GM23248 (cell line): ENCODE measurements around the gene HDAC7. TPM values are rescaled to one million over a fixed set of nuclear protein-coding genes. Genes with fewer than 3 reads are reported as not detected.

Experiments used
- DNase-seq: peaks from one replicate; pipeline ENCODE4 v3.0.0-alpha.2; 2015
- H2AFZ ChIP-seq: fragments of 200-600 bp; sonication (generic); 2 replicates; pipeline ENCODE4 v1.6.1; 2016; ENCODE audit warnings: antibody characterized with exemption
- H3F3A ChIP-seq: fragments of 200-600 bp; sonication (generic); 2 replicates; pipeline ENCODE4 v1.6.1; 2016; ENCODE audit warnings: mild to moderate bottlenecking, antibody characterized with exemption, mixed run types; ENCODE audit not compliant: insufficient read depth
- H3K27ac ChIP-seq: fragments of 200-600 bp; sonication (generic); 2 replicates; pipeline ENCODE4 v1.5.1; 2016; ENCODE audit warnings: mild to moderate bottlenecking
- H3K27me3 ChIP-seq: fragments of 200-600 bp; sonication (generic); replicated peaks from 2 replicates; pipeline ENCODE4 v1.6.1; 2016; ENCODE audit warnings: mild to moderate bottlenecking; ENCODE audit not compliant: insufficient read depth
- H3K36me3 ChIP-seq: fragments of 200-600 bp; sonication (generic); 2 replicates; pipeline ENCODE4 v1.6.1; 2016; ENCODE audit warnings: low read depth, mild to moderate bottlenecking
- H3K4me1 ChIP-seq: fragments of 200-600 bp; sonication (generic); 2 replicates; pipeline ENCODE4 v1.6.1; 2016; ENCODE audit warnings: mild to moderate bottlenecking; ENCODE audit not compliant: insufficient read depth
- H3K4me2 ChIP-seq: fragments of 200-600 bp; sonication (generic); one replicate; pipeline ENCODE4 v1.6.1; 2016; ENCODE audit warnings: mild to moderate bottlenecking; ENCODE audit not compliant: unreplicated experiment
- H3K4me3 ChIP-seq: fragments of 200-600 bp; sonication (generic); 2 replicates; pipeline ENCODE4 v1.5.1; 2016; ENCODE audit warnings: mild to moderate bottlenecking
- H3K79me2 ChIP-seq: fragments of 200-600 bp; sonication (generic); 2 replicates; pipeline ENCODE4 v1.6.1; 2016; ENCODE audit warnings: mild to moderate bottlenecking; ENCODE audit not compliant: insufficient read depth
- H3K9ac ChIP-seq: fragments of 200-600 bp; sonication (generic); 2 replicates; pipeline ENCODE4 v1.6.1; 2016; ENCODE audit warnings: mild to moderate bottlenecking
- H3K9me2 ChIP-seq: fragments of 200-600 bp; sonication (generic); 2 replicates; pipeline ENCODE4 v1.6.1; 2016; ENCODE audit warnings: mixed run types, mild to moderate bottlenecking, moderate library complexity; ENCODE audit not compliant: insufficient read depth
- H3K9me3 ChIP-seq: fragments of 200-600 bp; sonication (generic); one replicate; pipeline ENCODE4 v1.6.1; 2017; ENCODE audit warnings: low read depth
- H4K20me1 ChIP-seq: fragments of 200-600 bp; sonication (generic); 2 replicates; pipeline ENCODE4 v1.6.0; 2016; ENCODE audit not compliant: insufficient read depth
- EZH2 ChIP-seq: fragments of 200-600 bp; sonication (generic); IDR thresholded peaks from 2 replicates; pipeline ENCODE4 v1.6.1; 2018; ENCODE audit warnings: antibody characterized with exemption, mild to moderate bottlenecking; ENCODE audit not compliant: insufficient read depth, poor library complexity, severe bottlenecking
- EZH2phosphoT487 ChIP-seq: fragments of 200-600 bp; sonication (generic); IDR thresholded peaks from 2 replicates; pipeline ENCODE4 v1.6.1; 2018; ENCODE audit warnings: antibody characterized with exemption, moderate library complexity, mild to moderate bottlenecking, low read depth; ENCODE audit not compliant: insufficient read depth
- WGBS, 2 experiments: methylation state at CpG; one replicate each; pipeline ENCODE4 v1.1.6; 2015 to 2017; ENCODE audit warnings: low lambda C conversion rate in 2 of 2, low coverage in 1 of 2; ENCODE audit errors: missing lambda C conversion rate in 2 of 2; 5-methylcytosine and 5-hydroxymethylcytosine counted together
- in situ Hi-C: fragments of 300-500 bp; cut with MboI; formaldehyde crosslinking; loops from 2 replicates; pipeline ENCODE4 v1.15.0; 2020
- polyA plus RNA-seq: library from polyadenylated mRNA; unstranded; fragments of >200 nt; fragmentation: Nextera tagmentation; extraction: Ambion mirVana; gene quantifications from 2 replicates; pipeline ENCODE4 v1.2.1, GENCODE V29; 2016
- total RNA-seq: library from RNA; depleted of rRNA; stranded (reverse); fragments of >200 nt; shearing (Covaris generic); gene quantifications from 2 replicates; pipeline ENCODE4 v1.2.3, GENCODE V29; 2014

The HDAC7 gene
- total and polyA plus RNA-seq, 2 experiments from 2014 or later = 46.2 to 62.9 TPM

GRCh38 chr12:47864646-47865235 is 45.0 kb upstream of the HDAC7 start:
- no peak for DNase-seq
- no peaks in the 10 kb centered on the region for H3K9me3 ChIP-seq
- H4K20me1 ChIP-seq = no peaks in the 10 kb centered on the region
- H3K27me3 ChIP-seq = no peaks in the 10 kb centered on the region
- H3K27ac ChIP-seq = no peak overlapping the region
- H3K36me3 ChIP-seq = peaks cover 24% of the 10 kb centered on the region
- 0 out of 2 replicates have a peak, but pooled peaks cover 9% of the 10 kb centered on the region for H3K79me2 ChIP-seq
- H3K9me2 ChIP-seq = no peaks in the 10 kb centered on the region
- TF ChIP-seq EZH2phosphoT487 = no peak
- no peak for TF ChIP-seq EZH2
- no peak overlapping the region for H3K4me3 ChIP-seq
- no peak overlapping the region for H3K9ac ChIP-seq
- 91 to 92% methylated on average over 14 of the region's 14 CpGs for WGBS, 2 experiments
- peaks cover 13% of the 10 kb centered on the region for H3K4me1 ChIP-seq
- H3F3A ChIP-seq = peaks cover 4% of the 10 kb centered on the region; the same call in 1 of the 2 replicates
- in situ Hi-C loops = no loop called here
- no peak overlapping the region for H3K4me2 ChIP-seq
- no peak overlapping the region for H2AFZ ChIP-seq

DNA sequence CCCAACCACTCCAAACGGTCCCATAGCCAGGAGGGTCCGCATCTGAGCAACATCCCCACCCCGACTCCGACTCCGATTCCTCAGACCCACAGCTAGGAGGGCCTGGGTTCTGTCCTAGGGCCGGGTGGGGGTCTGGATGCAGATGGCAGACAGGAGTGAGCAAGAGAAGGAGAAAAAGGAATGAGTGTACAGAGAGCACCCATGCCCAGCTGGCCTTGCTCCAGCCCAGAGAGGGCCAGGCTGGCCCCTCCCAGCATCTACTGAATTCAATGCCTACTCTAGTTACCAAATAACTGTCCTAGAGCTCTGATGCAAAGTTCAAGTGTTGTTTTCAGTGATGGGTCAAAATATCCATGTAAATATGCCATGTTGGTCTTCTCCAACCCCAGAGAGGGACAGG is 44.3 kb upstream of the HDAC7 start:
- WGBS, 2 experiments = 71 to 76% methylated on average over 6 of the region's 6 CpGs
- TF ChIP-seq EZH2phosphoT487 (no peak), EZH2 (no peak)
- in situ Hi-C loops = no loop called here

GRCh38 chr12:47863467-47863866 is 43.8 kb upstream of the HDAC7 start:
- Histone ChIP-seq H3K9me3 (no peaks in the 10 kb centered on the region), H3K79me2 (0 out of 2 replicates have a peak, but pooled peaks cover 9% of the 10 kb centered on the region), H3K9ac (no peak overlapping the region), H3K4me1 (peaks cover 13% of the 10 kb centered on the region), H3K27me3 (no peaks in the 10 kb centered on the region), H4K20me1 (no peaks in the 10 kb centered on the region), H3K9me2 (no peaks in the 10 kb centered on the region), H3F3A (0 out of 2 replicates have a peak, but pooled peaks cover 4% of the 10 kb centered on the region), H2AFZ (no peak overlapping the region), H3K27ac (no peak overlapping the region), H3K36me3 (peaks cover 24% of the 10 kb centered on the region), H3K4me2 (no peak overlapping the region), H3K4me3 (no peak overlapping the region)
- in situ Hi-C loops = no loop called here
- TF ChIP-seq EZH2phosphoT487 (no peak), EZH2 (no peak)
- 91 to 95% methylated on average over 7 of the region's 7 CpGs for WGBS, 2 experiments
- DNase-seq = no peak

More for the DNA sequence above, 44.3 kb upstream of the HDAC7 start:
- Histone ChIP-seq H2AFZ (no peak overlapping the region), H3K79me2 (0 out of 2 replicates have a peak, but pooled peaks cover 9% of the 10 kb centered on the region), H3K4me2 (no peak overlapping the region), H3K9me3 (no peaks in the 10 kb centered on the region), H3K9me2 (no peaks in the 10 kb centered on the region), H3K36me3 (peaks cover 24% of the 10 kb centered on the region), H4K20me1 (no peaks in the 10 kb centered on the region), H3K27me3 (no peaks in the 10 kb centered on the region), H3K27ac (no peak overlapping the region), H3K4me1 (peaks cover 13% of the 10 kb centered on the region), H3K4me3 (no peak overlapping the region), H3F3A (0 out of 2 replicates have a peak, but pooled peaks cover 4% of the 10 kb centered on the region), H3K9ac (no peak overlapping the region)
- no peak for DNase-seq

GRCh38 chr12:47862881-47863280 is 43.2 kb upstream of the HDAC7 start:
- no peak for TF ChIP-seq EZH2phosphoT487
- no peak for TF ChIP-seq EZH2
- no peaks in the 10 kb centered on the region for H3K9me2 ChIP-seq
- DNase-seq = no peak
- 85% methylated on average over 5 to 7 of the region's 7 CpGs for WGBS, 2 experiments
- H3K79me2 ChIP-seq = 0 out of 2 replicates have a peak, but pooled peaks cover 9% of the 10 kb centered on the region
- no peaks in the 10 kb centered on the region for H3K9me3 ChIP-seq
- 0 out of 2 replicates have a peak, but pooled peaks cover 2% of the 10 kb centered on the region for H3F3A ChIP-seq
- H4K20me1 ChIP-seq = no peaks in the 10 kb centered on the region
- no peak overlapping the region for H3K4me2 ChIP-seq
- no peak overlapping the region for H3K9ac ChIP-seq
- H3K27ac ChIP-seq = no peak overlapping the region
- in situ Hi-C loops = no loop called here
- H2AFZ ChIP-seq = no peak overlapping the region
- H3K4me3 ChIP-seq = no peak overlapping the region
- peaks cover 24% of the 10 kb centered on the region for H3K36me3 ChIP-seq
- peaks cover 7% of the 10 kb centered on the region for H3K4me1 ChIP-seq
- no peaks in the 10 kb centered on the region for H3K27me3 ChIP-seq
